ENCODE measurements around the gene RFX4.

The RFX4 gene

GRCh38 chr12:106783515-106783914 is 200.7 kb downstream of the RFX4 start:
- no peak for DNase-seq (ENCODE audit: low read depth)
- H3K4me3 ChIP-seq (ENCODE audit: low read depth, low read length): no peak overlapping the region
- no peak for TF ChIP-seq CTCF (conservative IDR thresholded peaks at IDR 0.05; ENCODE audit: low read depth, low read length)

GRCh38 chr12:106790020-106790419 is 207.2 kb downstream of the RFX4 start:
- DNase-seq (ENCODE audit: low read depth): no peak
- peak; percentile 43 for TF ChIP-seq CTCF (conservative IDR thresholded peaks at IDR 0.05; ENCODE audit: low read depth, low read length)
- H3K4me3 ChIP-seq (ENCODE audit: low read depth, low read length): no peak overlapping the region

- no peak for DNase-seq (ENCODE audit: low read depth)
- H3K4me3 ChIP-seq (ENCODE audit: low read depth, low read length): no peak overlapping the region
- TF ChIP-seq CTCF (conservative IDR thresholded peaks at IDR 0.05; ENCODE audit: low read depth, low read length): no peak
Observed at GRCh38 chr12:106791531-106791930, 208.7 kb downstream of the RFX4 start.

GRCh38 chr12:106794369-106794768 is 211.6 kb downstream of the RFX4 start:
- H3K4me3 ChIP-seq (ENCODE audit: low read depth, low read length): no peak overlapping the region
- TF ChIP-seq CTCF (conservative IDR thresholded peaks at IDR 0.05; ENCODE audit: low read depth, low read length): no peak
- DNase-seq (ENCODE audit: low read depth): no peak

GRCh38 chr12:106801167-106801708 is 218.4 kb downstream of the RFX4 start:
- TF ChIP-seq CTCF (conservative IDR thresholded peaks at IDR 0.05; ENCODE audit: low read depth, low read length): no peak
- no peak overlapping the region for H3K4me3 ChIP-seq (ENCODE audit: low read depth, low read length)
- no peak for DNase-seq (ENCODE audit: low read depth)

- TF ChIP-seq CTCF (conservative IDR thresholded peaks at IDR 0.05; ENCODE audit: low read depth, low read length): no peak
- no peak for DNase-seq (ENCODE audit: low read depth)
- no peak overlapping the region for H3K4me3 ChIP-seq (ENCODE audit: low read depth, low read length)
Observed at GRCh38 chr12:106801830-106802533, 219.2 kb downstream of the RFX4 start.

GRCh38 chr12:106804668-106805067 is 221.9 kb downstream of the RFX4 start:
- no peak for DNase-seq (ENCODE audit: low read depth)
- H3K4me3 ChIP-seq (ENCODE audit: low read depth, low read length): no peak overlapping the region
- no peak for TF ChIP-seq CTCF (conservative IDR thresholded peaks at IDR 0.05; ENCODE audit: low read depth, low read length)
